Adrenal gland (tissue), 5 donors: ENCODE data around the gene EPG5.

Experiments used
- CTCF ChIP-seq, 6 experiments: fragments of 450-650 bp in 4 of 6; fragments of 200-600 bp in 2 of 6; sonication (generic) in 1 of 6; IDR thresholded peaks; 1 replicate in 5 of 6; 2 replicates in 1 of 6; pipeline versions ENCODE4 v1.5.1 to v1.8.0; 2016 to 2021; ENCODE audit warnings: antibody characterized with exemption in 6 of 6, mild to moderate bottlenecking in 2 of 6, moderate library complexity in 1 of 6
- POLR2A ChIP-seq, 2 donors: fragments of 450-650 bp; IDR thresholded peaks; one replicate each; pipeline ENCODE4 v1.6.1; 2017; ENCODE audit warnings: antibody characterized with exemption in 2 of 2, mild to moderate bottlenecking in 2 of 2, moderate library complexity in 1 of 2
- donor health status: DM: no; HTN: no; CAD: no.

- TF ChIP-seq CTCF (IDR thresholded peaks at IDR 0.05) (no peak), POLR2A (IDR thresholded peaks at IDR 0.05) (no peak)
These were observed 8.4 kb downstream of the EPG5 start for GRCh38 chr18:45958730-45959129.
